ENCODE data around the gene R3HDM4. TPM values are rescaled to one million over a fixed set of nuclear protein-coding genes. Genes with fewer than 3 reads are reported as not detected.
A peak's percentile ranks its signal among the peaks of the same experiment; 100 is the strongest.

R3HDM4 gene
- total and polyA plus RNA-seq, 2 donors (not counting 3 experiments of a cell fraction or from before 2014, with no cell fraction given): 51.8 to 53.9 TPM

DNA sequence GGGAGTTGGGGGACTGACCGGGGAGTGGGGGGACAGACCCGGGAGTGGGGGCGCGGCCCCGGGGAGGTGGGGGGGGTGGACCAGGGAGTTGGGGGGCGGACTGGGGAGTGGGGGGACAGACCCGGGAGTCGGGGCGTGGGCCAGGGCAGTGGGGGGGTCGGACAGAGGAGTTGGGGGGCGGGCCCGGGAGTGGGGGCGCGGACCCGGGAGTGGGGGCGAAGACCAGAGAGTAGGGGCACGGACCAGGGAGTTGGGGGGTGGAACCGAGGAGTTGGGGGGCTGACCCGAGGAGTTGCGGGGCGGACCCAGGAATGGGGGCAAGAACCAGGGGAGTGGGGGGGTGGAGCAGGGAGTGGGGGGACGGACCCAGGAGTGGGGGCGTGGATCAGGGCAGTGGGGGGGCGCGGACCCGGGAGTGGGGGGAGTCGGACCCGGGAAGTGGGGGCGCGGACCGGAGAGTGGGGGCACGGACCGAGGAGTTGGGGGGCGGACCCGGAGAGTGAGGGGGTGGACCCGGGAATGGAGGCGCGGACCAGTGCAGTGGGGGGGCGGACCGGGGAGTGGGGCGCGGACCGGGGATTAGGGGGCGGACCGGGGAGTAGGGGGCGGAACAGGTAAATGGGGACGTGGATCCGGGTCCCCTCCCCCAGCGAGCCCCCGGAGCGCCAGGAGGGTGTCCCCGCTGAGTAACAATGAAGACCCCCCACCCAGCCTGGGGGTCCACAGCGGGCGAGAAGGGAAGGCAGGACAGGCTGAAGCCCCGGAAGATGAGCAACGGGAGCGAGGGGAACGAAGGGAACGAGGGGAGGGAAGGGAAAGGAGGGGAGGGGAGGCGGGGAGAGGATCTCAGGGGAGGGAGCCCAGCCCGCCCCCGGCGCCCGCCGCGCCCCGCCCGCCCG lies 589 bp downstream of the R3HDM4 start:
- peak overlapping the region; percentile 59 to 98 (median 91) for H3K4me3 ChIP-seq (replicated peaks in 1 of 3; ENCODE audit: insufficient read depth in 1 of 3, low read depth in 1 of 3, low read length in 3 of 3)
- BruUV-seq (replicated peaks): no TSS peak
- TF ChIP-seq, protein P1, sequence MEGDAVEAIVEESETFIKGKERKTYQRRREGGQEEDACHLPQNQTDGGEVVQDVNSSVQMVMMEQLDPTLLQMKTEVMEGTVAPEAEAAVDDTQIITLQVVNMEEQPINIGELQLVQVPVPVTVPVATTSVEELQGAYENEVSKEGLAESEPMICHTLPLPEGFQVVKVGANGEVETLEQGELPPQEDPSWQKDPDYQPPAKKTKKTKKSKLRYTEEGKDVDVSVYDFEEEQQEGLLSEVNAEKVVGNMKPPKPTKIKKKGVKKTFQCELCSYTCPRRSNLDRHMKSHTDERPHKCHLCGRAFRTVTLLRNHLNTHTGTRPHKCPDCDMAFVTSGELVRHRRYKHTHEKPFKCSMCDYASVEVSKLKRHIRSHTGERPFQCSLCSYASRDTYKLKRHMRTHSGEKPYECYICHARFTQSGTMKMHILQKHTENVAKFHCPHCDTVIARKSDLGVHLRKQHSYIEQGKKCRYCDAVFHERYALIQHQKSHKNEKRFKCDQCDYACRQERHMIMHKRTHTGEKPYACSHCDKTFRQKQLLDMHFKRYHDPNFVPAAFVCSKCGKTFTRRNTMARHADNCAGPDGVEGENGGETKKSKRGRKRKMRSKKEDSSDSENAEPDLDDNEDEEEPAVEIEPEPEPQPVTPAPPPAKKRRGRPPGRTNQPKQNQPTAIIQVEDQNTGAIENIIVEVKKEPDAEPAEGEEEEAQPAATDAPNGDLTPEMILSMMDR (IDR thresholded peaks at IDR 0.05; ENCODE audit: extremely low read depth in 1 of 2, insufficient read depth in 1 of 2, low read depth in 1 of 2, low read length in 2 of 2): no peak
- TF ChIP-seq POLR2A (IDR thresholded peaks at IDR 0.05; ENCODE audit: low read depth, low read length): no peak
- TF ChIP-seq, protein P2, sequence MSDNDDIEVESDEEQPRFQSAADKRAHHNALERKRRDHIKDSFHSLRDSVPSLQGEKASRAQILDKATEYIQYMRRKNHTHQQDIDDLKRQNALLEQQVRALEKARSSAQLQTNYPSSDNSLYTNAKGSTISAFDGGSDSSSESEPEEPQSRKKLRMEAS (IDR thresholded peaks at IDR 0.05; ENCODE audit: insufficient read depth, insufficient read length): no peak
- TF ChIP-seq FOS (IDR thresholded peaks at IDR 0.05; ENCODE audit: borderline replicate concordance, insufficient read depth, low read length): no peak
- TF ChIP-seq GATA2 (IDR thresholded peaks at IDR 0.05; ENCODE audit: insufficient read depth, insufficient read length, low read depth, low read length): no peak
- TF ChIP-seq MYC (IDR thresholded peaks at IDR 0.05; ENCODE audit: low read depth, low read length): no peak
- no peak for TF ChIP-seq JUN (IDR thresholded peaks at IDR 0.05; ENCODE audit: borderline replicate concordance, insufficient read depth, insufficient read length, low read depth)
- no peak for TF ChIP-seq POLR2AphosphoS5 (IDR thresholded peaks at IDR 0.05; ENCODE audit: insufficient read depth, low read depth, low read length)
- no peak for TF ChIP-seq EZH2 (IDR thresholded peaks at IDR 0.05; ENCODE audit: borderline replicate concordance, low read depth, low read length, severe bottlenecking)
- intact Hi-C loops (cut with micrococcal nuclease): loop anchor here (2.0 kb wide), 2 partner anchors 20 to 142 kb away; partner anchors contain the start of genes MED16 and RNU6-9
- no peaks in the 10 kb centered on the region for H3K9me3 ChIP-seq (replicated peaks; ENCODE audit: control insufficient read depth, insufficient read depth, low read length)
- no peaks in the 10 kb centered on the region for H3K9me1 ChIP-seq (replicated peaks; ENCODE audit: control insufficient read depth, extremely low read depth, insufficient read depth, low read length)
- dilution Hi-C loops (cut with MboI; ENCODE audit: extremely low pct_ligation_motif_present, low sequenced_read_pairs): no loop called here
- no peaks in the 10 kb centered on the region for H4K20me1 ChIP-seq (replicated peaks; ENCODE audit: control insufficient read depth, extremely low read depth, insufficient read depth, low read length)
- H3K9ac ChIP-seq (replicated peaks; ENCODE audit: extremely low read depth, insufficient read depth, low read length): peak overlapping the region; percentile 53
- peak overlapping the region; percentile 38 for H3K27ac ChIP-seq (ENCODE audit: insufficient read depth, low read depth, low read length)
- peaks cover 5% of the 10 kb centered on the region in 2 experiments for H3K27me3 ChIP-seq (ENCODE audit: control insufficient read depth in 2 of 2, insufficient read depth in 2 of 2, low read length in 2 of 2)
- FAIRE-seq (no peak), DNase-seq (ENCODE audit: low read depth, low spot score) (no peak)
- H3K4me1 ChIP-seq (ENCODE audit: control insufficient read depth, extremely low read depth, insufficient read depth, low read length): peaks cover 10% of the 10 kb centered on the region
- CTCF ChIA-PET: no interaction called here
- peaks cover 10% of the 10 kb centered on the region for H3K79me2 ChIP-seq (ENCODE audit: control insufficient read depth, insufficient read depth, low read length)
- H2AFZ ChIP-seq (ENCODE audit: low read depth, low read length): peak overlapping the region; percentile 72
- POLR2A ChIA-PET: no interaction called here
- H3K4me2 ChIP-seq (ENCODE audit: insufficient read depth, low read length): peak overlapping the region; percentile 38
- no peaks in the 10 kb centered on the region for H3K36me3 ChIP-seq (ENCODE audit: control insufficient read depth in 2 of 2, extremely low read depth in 1 of 2, insufficient read depth in 2 of 2, low read length in 2 of 2)

Data from endothelial cell of umbilical vein (primary cell).